H9 (cell line): ENCODE results near the gene SCN8A. TPM values are rescaled to one million over a fixed set of nuclear protein-coding genes. Genes with fewer than 3 reads are reported as not detected.

Experiments used
- DNase-seq: peaks from one replicate; pipeline ENCODE4 v3.0.0-alpha.2; 2017
- H2AFZ ChIP-seq: one replicate; pipeline ENCODE4 v1.6.1; 2013; ENCODE audit warnings: mild to moderate bottlenecking, low read length, control low read depth, moderate library complexity
- H2AK5ac ChIP-seq: 2 replicates; pipeline ENCODE4 v1.6.1; 2013; ENCODE audit warnings: low read length, control low read depth, mixed read lengths; ENCODE audit not compliant: insufficient read length
- H2BK120ac ChIP-seq: one replicate; pipeline ENCODE4 v1.6.1; 2013; ENCODE audit warnings: low read depth, mild to moderate bottlenecking, low read length, control low read depth, inconsistent platforms; ENCODE audit not compliant: poor library complexity, severe bottlenecking
- H2BK12ac ChIP-seq: 2 replicates; pipeline ENCODE4 v1.6.1; 2013; ENCODE audit warnings: low read length, control low read depth, mixed read lengths, low read depth; ENCODE audit not compliant: insufficient read length
- H2BK15ac ChIP-seq: 2 replicates; pipeline ENCODE4 v1.6.1; 2013; ENCODE audit warnings: low read depth, low read length, control low read depth
- H2BK20ac ChIP-seq: one replicate; pipeline ENCODE4 v1.6.1; 2013; ENCODE audit warnings: low read depth, mild to moderate bottlenecking, low read length, control low read depth, inconsistent platforms; ENCODE audit not compliant: poor library complexity, severe bottlenecking
- H2BK5ac ChIP-seq: 2 replicates; pipeline ENCODE4 v1.6.1; 2013; ENCODE audit warnings: low read length, control low read depth, mixed read lengths; ENCODE audit not compliant: insufficient read length
- H3K14ac ChIP-seq: 2 replicates; pipeline ENCODE4 v1.6.1; 2013; ENCODE audit warnings: low read length, control low read depth; ENCODE audit not compliant: insufficient read depth
- H3K18ac ChIP-seq: 2 replicates; pipeline ENCODE4 v1.6.1; 2013; ENCODE audit warnings: low read depth, mild to moderate bottlenecking, mixed read lengths, low read length, control low read depth; ENCODE audit not compliant: insufficient read length
- H3K23ac ChIP-seq: 2 replicates; pipeline ENCODE4 v1.6.1; 2013; ENCODE audit warnings: low read length, control low read depth, mixed read lengths, low read depth; ENCODE audit not compliant: insufficient read length
- H3K23me2 ChIP-seq: 2 replicates; pipeline ENCODE4 v1.6.1; 2013; ENCODE audit warnings: low read depth, mild to moderate bottlenecking, mixed read lengths, low read length, control low read depth; ENCODE audit not compliant: insufficient read length, poor library complexity, severe bottlenecking
- H3K27ac ChIP-seq: 2 replicates; pipeline ENCODE4 v1.5.1; 2013; ENCODE audit warnings: low read length, control low read depth, mixed read lengths, low read depth; ENCODE audit not compliant: insufficient read length
- H3K27me3 ChIP-seq: 2 replicates; pipeline ENCODE4 v1.6.1; 2013; ENCODE audit warnings: low read length, control low read depth, inconsistent platforms; ENCODE audit not compliant: insufficient read depth
- H3K4ac ChIP-seq: 2 replicates; pipeline ENCODE4 v1.6.1; 2013; ENCODE audit warnings: low read depth, mild to moderate bottlenecking, control low read depth, inconsistent platforms, low read length, moderate library complexity
- H3K4me1 ChIP-seq: 2 replicates; pipeline ENCODE4 v1.6.1; 2013; ENCODE audit warnings: low read length, control low read depth, inconsistent platforms; ENCODE audit not compliant: insufficient read depth
- H3K4me2 ChIP-seq: 2 replicates; pipeline ENCODE4 v1.6.1; 2013; ENCODE audit warnings: low read length, control low read depth, mixed read lengths; ENCODE audit not compliant: insufficient read length, insufficient read depth
- H3K56ac ChIP-seq: 2 replicates; pipeline ENCODE4 v1.6.1; 2013; ENCODE audit warnings: low read depth, mild to moderate bottlenecking, mixed read lengths, low read length, control low read depth; ENCODE audit not compliant: insufficient read length
- H3K79me1 ChIP-seq: 2 replicates; pipeline ENCODE4 v1.6.1; 2013; ENCODE audit warnings: low read depth, mild to moderate bottlenecking, moderate library complexity, low read length, control low read depth, inconsistent platforms; ENCODE audit not compliant: insufficient read depth, poor library complexity, severe bottlenecking
- H3K79me2 ChIP-seq: 2 replicates; pipeline ENCODE4 v1.6.1; 2013; ENCODE audit warnings: low read length, control low read depth, inconsistent platforms; ENCODE audit not compliant: insufficient read depth
- H3K9ac ChIP-seq: 2 replicates; pipeline ENCODE4 v1.6.1; 2013; ENCODE audit warnings: low read length, control low read depth, mixed read lengths; ENCODE audit not compliant: insufficient read length; ENCODE audit errors: extremely low read depth
- H3K9me3 ChIP-seq: one replicate; pipeline ENCODE4 v1.6.1; 2013; ENCODE audit warnings: low read depth, low read length, inconsistent platforms; ENCODE audit not compliant: control insufficient read depth
- H3T11ph ChIP-seq: one replicate; pipeline ENCODE4 v1.6.1; 2013; ENCODE audit warnings: mild to moderate bottlenecking, low read length, control low read depth, inconsistent platforms
- H4K20me1 ChIP-seq: one replicate; pipeline ENCODE4 v1.6.1; 2013; ENCODE audit not compliant: control insufficient read depth, insufficient read length, insufficient read depth
- H4K5ac ChIP-seq: 2 replicates; pipeline ENCODE4 v1.6.1; 2013; ENCODE audit warnings: low read depth, mild to moderate bottlenecking, mixed read lengths, low read length, control low read depth; ENCODE audit not compliant: insufficient read length
- H4K8ac ChIP-seq: replicated peaks from 2 replicates; pipeline ENCODE4 v1.6.1; 2013; ENCODE audit warnings: low read length, control low read depth, mixed read lengths, low read depth; ENCODE audit not compliant: insufficient read length
- H4K91ac ChIP-seq: 2 replicates; pipeline ENCODE4 v1.6.1; 2013; ENCODE audit warnings: low read depth, mild to moderate bottlenecking, moderate library complexity, mixed read lengths, low read length, control low read depth; ENCODE audit not compliant: insufficient read length
- H3K27ac Mint-ChIP-seq, 3 experiments: 2 replicates in 2 of 3; 3 replicates in 1 of 3; pipeline ENCODE4 v1.8.0; 2020 to 2021; ENCODE audit warnings: mixed read lengths in 3 of 3, mild to moderate bottlenecking in 1 of 3, moderate library complexity in 1 of 3
- H3K27me3 Mint-ChIP-seq: 2 replicates; pipeline ENCODE4 v1.8.0; 2021; ENCODE audit warnings: low read depth, mild to moderate bottlenecking, moderate library complexity, mixed read lengths
- H3K36me3 Mint-ChIP-seq, 3 experiments: 2 replicates in 2 of 3; 3 replicates in 1 of 3; pipeline ENCODE4 v1.8.0; 2020 to 2021; ENCODE audit warnings: low read depth in 3 of 3, mixed read lengths in 3 of 3; ENCODE audit not compliant: insufficient read depth in 1 of 3
- H3K4me1 Mint-ChIP-seq, 2 experiments: 2 replicates each; pipeline ENCODE4 v1.8.0; 2020; ENCODE audit warnings: mixed read lengths in 2 of 2
- H3K4me3 Mint-ChIP-seq, 2 experiments: 2 replicates in 1 of 2; 3 replicates in 1 of 2; pipeline ENCODE4 v1.8.0; 2020 to 2021; ENCODE audit warnings: mild to moderate bottlenecking in 2 of 2, mixed read lengths in 2 of 2, moderate library complexity in 1 of 2
- H3K9me3 Mint-ChIP-seq, 2 experiments: 2 replicates in 1 of 2; 3 replicates in 1 of 2; pipeline ENCODE4 v1.8.0; 2020; ENCODE audit warnings: mild to moderate bottlenecking in 2 of 2, mixed read lengths in 2 of 2, moderate library complexity in 1 of 2
- WGBS: extraction: QIAGEN DNeasy Blood & Tissue Kit; methylation state at CpG from one replicate; pipeline ENCODE4 v1.1.7; 2013; ENCODE audit warnings: missing lambda C conversion rate, low lambda C conversion rate, mixed read lengths; ENCODE audit not compliant: insufficient read length; ENCODE audit errors: extremely low coverage; 5-methylcytosine and 5-hydroxymethylcytosine counted together
- total RNA-seq: library from RNA; stranded (reverse); gene quantifications from 2 replicates; pipeline ENCODE4 v1.2.1, GENCODE V29; 2021
- TF ChIP-seq, protein P1 (sequence below): fragments of 200-600 bp; sonication (generic); conservative IDR thresholded peaks from 3 replicates; pipeline ENCODE4 v1.8.0; 2021; ENCODE audit warnings: antibody characterized with exemption, mild to moderate bottlenecking

SCN8A gene
- total RNA-seq, 1 experiment from 2014 or later = 15.2 TPM

- H3K9me3 ChIP-seq = no peaks in the 10 kb centered on the region
- H3K27me3 ChIP-seq = no peaks in the 10 kb centered on the region
- no peak overlapping the region for H3K9ac ChIP-seq
- no peaks in the 10 kb centered on the region for H3K79me2 ChIP-seq
- DNase-seq = no peak
- H3K23me2 ChIP-seq = no peaks in the 10 kb centered on the region
- no peaks in the 10 kb centered on the region for H4K20me1 ChIP-seq
- no peak overlapping the region for H3K4ac ChIP-seq
- no peak overlapping the region for H4K91ac ChIP-seq
- H3K4me1 Mint-ChIP-seq = peaks cover 64 to 76% of the 10 kb centered on the region in 2 experiments
- no peak overlapping the region for H4K8ac ChIP-seq
- no peak overlapping the region for H3K18ac ChIP-seq
- H3K27ac Mint-ChIP-seq = peak overlapping the region in 1 of 3 experiments; percentile 11; a peak in 2 of 7 replicates
- H3T11ph ChIP-seq = no peak overlapping the region
- H3K9me3 Mint-ChIP-seq = no peaks in the 10 kb centered on the region
- H3K27ac ChIP-seq = no peak overlapping the region
- no peak overlapping the region for H2BK15ac ChIP-seq
- H3K27me3 Mint-ChIP-seq = peaks cover 21% of the 10 kb centered on the region
- no peak overlapping the region for H2BK20ac ChIP-seq
- H3K23ac ChIP-seq = no peak overlapping the region
- no peak overlapping the region for H3K4me3 Mint-ChIP-seq
- H2BK12ac ChIP-seq = no peak overlapping the region
- H3K36me3 Mint-ChIP-seq = peaks cover 0 to 6% (median 3%) of the 10 kb centered on the region in 3 experiments; a peak in 3 of 7 replicates
- no peak overlapping the region for H3K14ac ChIP-seq
- H3K79me1 ChIP-seq = no peaks in the 10 kb centered on the region
- no peak overlapping the region for H2AFZ ChIP-seq
- no peak overlapping the region for H3K4me2 ChIP-seq
- no peak overlapping the region for H4K5ac ChIP-seq
- H3K56ac ChIP-seq = no peak overlapping the region
- H2AK5ac ChIP-seq = no peak overlapping the region
- no peak overlapping the region for H2BK120ac ChIP-seq
- no CpG with 5 or more reads among the region's 4 CpGs for WGBS
- TF ChIP-seq, protein P1, sequence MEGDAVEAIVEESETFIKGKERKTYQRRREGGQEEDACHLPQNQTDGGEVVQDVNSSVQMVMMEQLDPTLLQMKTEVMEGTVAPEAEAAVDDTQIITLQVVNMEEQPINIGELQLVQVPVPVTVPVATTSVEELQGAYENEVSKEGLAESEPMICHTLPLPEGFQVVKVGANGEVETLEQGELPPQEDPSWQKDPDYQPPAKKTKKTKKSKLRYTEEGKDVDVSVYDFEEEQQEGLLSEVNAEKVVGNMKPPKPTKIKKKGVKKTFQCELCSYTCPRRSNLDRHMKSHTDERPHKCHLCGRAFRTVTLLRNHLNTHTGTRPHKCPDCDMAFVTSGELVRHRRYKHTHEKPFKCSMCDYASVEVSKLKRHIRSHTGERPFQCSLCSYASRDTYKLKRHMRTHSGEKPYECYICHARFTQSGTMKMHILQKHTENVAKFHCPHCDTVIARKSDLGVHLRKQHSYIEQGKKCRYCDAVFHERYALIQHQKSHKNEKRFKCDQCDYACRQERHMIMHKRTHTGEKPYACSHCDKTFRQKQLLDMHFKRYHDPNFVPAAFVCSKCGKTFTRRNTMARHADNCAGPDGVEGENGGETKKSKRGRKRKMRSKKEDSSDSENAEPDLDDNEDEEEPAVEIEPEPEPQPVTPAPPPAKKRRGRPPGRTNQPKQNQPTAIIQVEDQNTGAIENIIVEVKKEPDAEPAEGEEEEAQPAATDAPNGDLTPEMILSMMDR = no peak
- no peaks in the 10 kb centered on the region; the same call in 1 of the 2 replicates for H3K4me1 ChIP-seq
- H2BK5ac ChIP-seq = no peak overlapping the region
Measured at GRCh38 chr12:51838762-51839161, 247.7 kb downstream of the SCN8A start.
